Chondrocyte (in vitro differentiated cells): ENCODE results near the gene STIM2. TPM values are rescaled to one million over a fixed set of nuclear protein-coding genes. Genes with fewer than 3 reads are reported as not detected.

Experiments
- DNase-seq: peaks from one replicate; pipeline ENCODE4 v3.0.0; 2021; ENCODE audit warnings: mixed read lengths, low spot score
- H3K27ac Mint-ChIP-seq: one replicate; pipeline ENCODE4 v1.8.0; 2021; ENCODE audit warnings: mild to moderate bottlenecking, moderate library complexity, mixed read lengths; ENCODE audit not compliant: unreplicated experiment
- H3K27me3 Mint-ChIP-seq: 2 replicates; pipeline ENCODE4 v1.8.0; 2021; ENCODE audit warnings: low read depth, mixed read lengths
- H3K36me3 Mint-ChIP-seq: 2 replicates; pipeline ENCODE4 v1.8.0; 2021; ENCODE audit warnings: low read depth, mixed read lengths
- H3K4me1 Mint-ChIP-seq: 2 replicates; pipeline ENCODE4 v1.8.0; 2021; ENCODE audit warnings: low read depth, mild to moderate bottlenecking, mixed read lengths
- H3K4me3 Mint-ChIP-seq: one replicate; pipeline ENCODE4 v1.8.0; 2021; ENCODE audit warnings: mild to moderate bottlenecking, moderate library complexity, mixed read lengths; ENCODE audit not compliant: unreplicated experiment
- H3K9me3 Mint-ChIP-seq: 2 replicates; pipeline ENCODE4 v1.8.0; 2021; ENCODE audit warnings: low read depth, mixed read lengths
- total RNA-seq: library from RNA; stranded (reverse); gene quantifications from 3 replicates; pipeline ENCODE4 v1.2.1, GENCODE V29; 2021
- TF ChIP-seq, protein P1 (sequence below): fragments of 200-600 bp; sonication (generic); IDR thresholded peaks from 2 replicates; pipeline ENCODE4 v1.5.0; 2021; ENCODE audit warnings: antibody characterized with exemption, mild to moderate bottlenecking, moderate library complexity

The STIM2 gene
- total RNA-seq, 1 donor from 2014 or later: 13.5 TPM

DNA sequence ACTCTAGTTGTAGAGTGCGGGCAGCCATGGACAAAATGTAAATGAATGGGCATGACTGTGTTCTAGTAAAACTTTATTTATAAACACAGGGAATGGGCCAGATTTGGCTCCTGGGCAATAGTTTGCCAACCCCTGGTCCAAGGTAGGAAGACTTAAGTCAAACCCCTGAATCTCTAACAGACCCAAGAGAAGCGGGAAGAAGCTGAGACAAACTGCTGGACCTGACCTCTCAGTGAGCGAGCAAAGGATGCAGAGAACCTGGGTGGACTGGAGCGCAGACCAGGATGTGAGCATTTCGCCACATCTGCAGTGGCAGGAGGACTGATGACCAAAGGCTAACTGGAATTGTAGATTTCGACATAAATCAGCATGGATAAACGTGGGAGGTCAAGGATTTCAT, 201.6 kb downstream of the STIM2 start:
- Mint-ChIP-seq H3K36me3 (no peaks in the 10 kb centered on the region), H3K27ac (no peak overlapping the region), H3K4me3 (no peak overlapping the region), H3K4me1 (no peaks in the 10 kb centered on the region), H3K27me3 (peaks cover 14% of the 10 kb centered on the region), H3K9me3 (no peaks in the 10 kb centered on the region)
- no peak for DNase-seq
- TF ChIP-seq, protein P1, sequence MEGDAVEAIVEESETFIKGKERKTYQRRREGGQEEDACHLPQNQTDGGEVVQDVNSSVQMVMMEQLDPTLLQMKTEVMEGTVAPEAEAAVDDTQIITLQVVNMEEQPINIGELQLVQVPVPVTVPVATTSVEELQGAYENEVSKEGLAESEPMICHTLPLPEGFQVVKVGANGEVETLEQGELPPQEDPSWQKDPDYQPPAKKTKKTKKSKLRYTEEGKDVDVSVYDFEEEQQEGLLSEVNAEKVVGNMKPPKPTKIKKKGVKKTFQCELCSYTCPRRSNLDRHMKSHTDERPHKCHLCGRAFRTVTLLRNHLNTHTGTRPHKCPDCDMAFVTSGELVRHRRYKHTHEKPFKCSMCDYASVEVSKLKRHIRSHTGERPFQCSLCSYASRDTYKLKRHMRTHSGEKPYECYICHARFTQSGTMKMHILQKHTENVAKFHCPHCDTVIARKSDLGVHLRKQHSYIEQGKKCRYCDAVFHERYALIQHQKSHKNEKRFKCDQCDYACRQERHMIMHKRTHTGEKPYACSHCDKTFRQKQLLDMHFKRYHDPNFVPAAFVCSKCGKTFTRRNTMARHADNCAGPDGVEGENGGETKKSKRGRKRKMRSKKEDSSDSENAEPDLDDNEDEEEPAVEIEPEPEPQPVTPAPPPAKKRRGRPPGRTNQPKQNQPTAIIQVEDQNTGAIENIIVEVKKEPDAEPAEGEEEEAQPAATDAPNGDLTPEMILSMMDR: no peak

DNA sequence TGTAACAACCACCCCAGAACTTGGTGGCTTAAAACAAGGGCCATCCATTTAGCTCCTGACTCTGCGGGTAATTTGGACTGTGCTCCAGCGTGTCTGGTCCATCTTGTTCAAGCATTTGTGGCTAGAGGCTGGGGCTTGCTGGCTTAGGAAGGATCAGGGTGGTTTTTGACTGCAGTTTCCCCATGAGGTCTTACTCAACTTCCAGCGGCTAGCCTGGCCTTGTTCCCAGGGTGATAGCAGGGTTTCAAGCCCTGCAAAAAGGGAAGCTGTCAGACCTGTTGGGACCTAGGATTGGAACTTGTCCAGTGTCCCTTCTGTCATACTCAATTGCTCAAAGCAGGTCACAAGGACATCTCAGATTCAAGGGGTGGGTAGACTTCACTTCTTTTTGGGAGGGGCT, 205.9 kb downstream of the STIM2 start:
- no peaks in the 10 kb centered on the region for H3K36me3 Mint-ChIP-seq
- H3K27ac Mint-ChIP-seq: no peak overlapping the region
- H3K4me3 Mint-ChIP-seq: no peak overlapping the region
- H3K4me1 Mint-ChIP-seq: no peaks in the 10 kb centered on the region
- peaks cover 15% of the 10 kb centered on the region for H3K27me3 Mint-ChIP-seq
- H3K9me3 Mint-ChIP-seq: no peaks in the 10 kb centered on the region
- TF ChIP-seq, protein P1: no peak
- DNase-seq: no peak

DNA sequence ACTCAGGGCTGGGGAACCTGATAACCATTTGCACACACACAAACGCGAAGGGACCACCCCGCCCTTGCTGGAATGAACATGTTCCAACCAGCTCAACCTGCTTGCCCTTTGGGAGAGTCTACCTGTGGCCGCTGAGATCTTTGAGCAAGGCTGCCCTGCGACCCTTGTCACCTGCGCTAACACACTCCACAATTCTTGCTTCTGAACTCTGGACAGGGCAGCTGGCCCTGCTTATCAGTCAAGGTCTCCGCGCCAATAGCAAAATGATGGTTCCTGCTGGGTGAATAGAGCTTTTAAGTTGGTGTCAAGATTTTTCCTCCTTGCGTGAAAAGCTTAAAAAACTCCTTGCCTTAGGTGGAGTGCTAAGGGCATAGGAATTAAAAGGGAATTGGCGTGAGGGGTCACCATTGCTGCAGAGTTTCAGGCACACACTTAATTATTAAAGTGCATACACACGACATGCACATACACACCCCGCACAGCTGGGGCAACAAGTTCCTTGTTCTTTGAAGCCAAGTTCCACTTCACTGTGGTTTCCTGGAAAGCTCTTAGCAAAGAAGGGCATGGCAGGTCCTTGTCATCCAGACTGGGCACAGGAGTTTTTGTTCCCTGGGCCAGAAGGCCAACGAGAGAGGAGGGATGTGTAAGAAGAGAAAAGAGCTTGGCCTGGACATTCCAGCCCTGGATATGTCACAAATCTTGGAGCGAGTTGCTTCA, 207.7 kb downstream of the STIM2 start:
- H3K27me3 Mint-ChIP-seq: peaks cover 10% of the 10 kb centered on the region
- no peaks in the 10 kb centered on the region for H3K36me3 Mint-ChIP-seq
- H3K4me3 Mint-ChIP-seq: no peak overlapping the region
- no peaks in the 10 kb centered on the region for H3K9me3 Mint-ChIP-seq
- no peak for DNase-seq
- H3K4me1 Mint-ChIP-seq: no peaks in the 10 kb centered on the region
- TF ChIP-seq, protein P1: no peak
- H3K27ac Mint-ChIP-seq: no peak overlapping the region
